HG03097 (cell line): ENCODE measurements around the gene TECR.
"Not testable (repeated sequence)": the region's sequence is repeated elsewhere in the genome, so short reads cannot be mapped to it uniquely, and the experiment has no call there.

ENCODE experiments used
- ATAC-seq: cut with Tn5 transposase; IDR thresholded peaks from one replicate; pipeline ENCODE4 v1.9.1; 2021; ENCODE audit not compliant: unreplicated experiment, low FRiP score

TECR gene

GRCh38 chr19:14559916-14560775 lies 30.8 kb downstream of the TECR start:
- no peak for ATAC-seq

- no peak for ATAC-seq
These were observed 31.3 kb downstream of the TECR start for GRCh38 chr19:14560776-14561108.

- no peak for ATAC-seq
These were observed 31.9 kb downstream of the TECR start for GRCh38 chr19:14561249-14561648.

- no peak for ATAC-seq
These were observed 32.5 kb downstream of the TECR start for GRCh38 chr19:14561847-14562351.

- ATAC-seq = no peak
These were observed 33.5 kb downstream of the TECR start for GRCh38 chr19:14562660-14563589.

- no peak for ATAC-seq
These were observed 34.2 kb downstream of the TECR start for GRCh38 chr19:14563590-14563926.

GRCh38 chr19:14563989-14564651 lies 34.7 kb downstream of the TECR start:
- no peak for ATAC-seq

GRCh38 chr19:14564652-14565297 lies 35.4 kb downstream of the TECR start:
- ATAC-seq = not testable (repeated sequence)

- ATAC-seq = no peak
These were observed 35.9 kb downstream of the TECR start for GRCh38 chr19:14565298-14565679.

GRCh38 chr19:14565765-14566711 lies 36.6 kb downstream of the TECR start:
- ATAC-seq = no peak

- no peak for ATAC-seq
These were observed 37.3 kb downstream of the TECR start for GRCh38 chr19:14566712-14567077.

GRCh38 chr19:14567079-14567478 lies 37.7 kb downstream of the TECR start:
- no peak for ATAC-seq

GRCh38 chr19:14570864-14571527 lies 41.6 kb downstream of the TECR start:
- no peak for ATAC-seq

- peak; percentile 83 for ATAC-seq
These were observed 42.5 kb downstream of the TECR start, which contains the start of gene NDUFB7 for GRCh38 chr19:14571695-14572490. Gene NDUFB7, minus strand, starts transcription at chr19:14572066. Its CDS starts 66 bp downstream, at chr19:14572000.

GRCh38 chr19:14575428-14575980 lies 46.1 kb downstream of the TECR start:
- no peak for ATAC-seq

- no peak for ATAC-seq
These were observed 47.0 kb downstream of the TECR start for GRCh38 chr19:14576363-14576762.

GRCh38 chr19:14577264-14577663 lies 47.9 kb downstream of the TECR start:
- no peak for ATAC-seq
